A673 (cell line): ENCODE results near the gene OXSR1. TPM values are rescaled to one million over a fixed set of nuclear protein-coding genes. Genes with fewer than 3 reads are reported as not detected.

ENCODE experiments used
- BruUV-seq: library from RNA; stranded (reverse); fragments of 400-500 nt; replicated peaks from 2 replicates; lab custom pipeline; 2021; lab: Mats Ljungman, UMichigan
- CTCF ChIA-PET: fragments of 300-600 bp; sonication (Branson Sonifier 250); formaldehyde crosslinking; loops from one replicate; lab custom pipeline; 2022; ENCODE audit warnings: antibody characterized with exemption; lab: Charles Lee
- POLR2A ChIA-PET: fragments of 300-600 bp; sonication (Branson Sonifier 250); formaldehyde crosslinking; loops from one replicate; lab custom pipeline; 2022; ENCODE audit warnings: antibody characterized with exemption; ENCODE audit not compliant: low non-redundant PET; lab: Charles Lee
- DNase-seq: peaks from one replicate; pipeline ENCODE4 v3.0.0-alpha.2; 2015; ENCODE audit warnings: low spot score
- H3K27ac ChIP-seq: fragments of 200-600 bp; sonication (generic); 2 replicates; pipeline ENCODE4 v1.5.1; 2016; ENCODE audit warnings: mixed run types, low read depth, mild to moderate bottlenecking, mixed read lengths, antibody characterized with exemption, low read length; ENCODE audit not compliant: poor library complexity, severe bottlenecking
- H3K27me3 ChIP-seq: fragments of 200-600 bp; sonication (generic); replicated peaks from 2 replicates; pipeline ENCODE4 v1.6.1; 2017; ENCODE audit warnings: mixed run types, low read depth, mild to moderate bottlenecking, mixed read lengths, antibody characterized with exemption, low read length; ENCODE audit not compliant: insufficient read depth, poor library complexity
- H3K36me3 ChIP-seq: fragments of 200-600 bp; sonication (generic); 2 replicates; pipeline ENCODE4 v1.6.1; 2016; ENCODE audit warnings: mixed run types, mild to moderate bottlenecking, mixed read lengths, antibody characterized with exemption, low read length; ENCODE audit not compliant: insufficient read depth, poor library complexity, severe bottlenecking
- H3K4me1 ChIP-seq: fragments of 200-600 bp; sonication (generic); 2 replicates; pipeline ENCODE4 v1.6.1; 2017; ENCODE audit warnings: mixed run types, mild to moderate bottlenecking, mixed read lengths, antibody characterized with exemption, low read length; ENCODE audit not compliant: insufficient read depth, poor library complexity, severe bottlenecking
- H3K4me3 ChIP-seq: fragments of 200-600 bp; sonication (generic); 2 replicates; pipeline ENCODE4 v1.5.1; 2016; ENCODE audit warnings: low read depth, mixed run types, mild to moderate bottlenecking, mixed read lengths, low read length; ENCODE audit not compliant: poor library complexity, severe bottlenecking
- H3K9me3 ChIP-seq: fragments of 200-600 bp; sonication (generic); 2 replicates; pipeline ENCODE4 v1.6.1; 2016; ENCODE audit warnings: mixed run types, low read depth, mild to moderate bottlenecking, mixed read lengths, antibody characterized with exemption, low read length; ENCODE audit not compliant: poor library complexity, severe bottlenecking
- EZH2 ChIP-seq: fragments of 200-600 bp; sonication (generic); IDR thresholded peaks from 2 replicates; pipeline ENCODE4 v1.6.1; 2017; ENCODE audit warnings: borderline replicate concordance, low read depth, mild to moderate bottlenecking, mixed read lengths, antibody characterized with exemption, low read length; ENCODE audit not compliant: poor library complexity, severe bottlenecking
- intact Hi-C: fragments of 100-400 bp; cut with micrococcal nuclease; formaldehyde crosslinking; loops from one replicate; pipeline ENCODE4 v1.10.0; 2022; ENCODE audit not compliant: unreplicated experiment
- total RNA-seq: library from RNA; stranded (reverse); gene quantifications from 2 replicates; pipeline ENCODE4 v1.2.3, GENCODE V29; 2021
- TF ChIP-seq, protein P1 (sequence below): fragments of 300-800, 200-600 bp; sonication (generic); conservative IDR thresholded peaks from 2 replicates; pipeline ENCODE4 v1.5.1; 2017; ENCODE audit warnings: low read depth, mild to moderate bottlenecking, antibody characterized with exemption, low read length, moderate library complexity, mixed read lengths

OXSR1 gene
- total RNA-seq, 1 experiment from 2014 or later: 30.9 TPM

DNA sequence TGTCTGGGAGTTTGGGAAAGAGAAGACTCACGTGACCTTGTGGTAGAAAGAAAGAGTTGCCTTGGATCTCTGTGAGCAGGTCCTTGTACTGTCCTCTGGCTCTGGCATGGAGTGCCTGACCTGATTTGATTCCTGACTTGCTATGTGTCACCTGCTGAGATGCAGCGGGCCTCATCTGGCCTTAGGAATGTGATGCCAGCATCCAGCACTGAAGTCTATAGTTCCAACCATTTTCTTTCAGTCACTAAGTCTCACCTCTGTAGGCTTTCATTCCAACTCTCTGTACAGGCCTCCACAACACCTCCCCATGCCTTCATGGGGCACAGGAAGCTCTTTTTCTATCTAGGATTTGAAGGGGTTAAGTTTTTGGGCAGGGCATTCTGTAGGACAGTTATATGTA is 12.1 kb upstream of the OXSR1 start:
- Histone ChIP-seq H3K36me3 (no peaks in the 10 kb centered on the region), H3K27me3 (no peaks in the 10 kb centered on the region), H3K4me3 (no peak overlapping the region), H3K27ac (no peak overlapping the region), H3K4me1 (no peaks in the 10 kb centered on the region), H3K9me3 (no peaks in the 10 kb centered on the region)
- intact Hi-C loops: no loop called here
- DNase-seq: no peak
- POLR2A ChIA-PET: no interaction called here
- CTCF ChIA-PET: no interaction called here
- no peak for TF ChIP-seq EZH2
- TF ChIP-seq, protein P1, sequence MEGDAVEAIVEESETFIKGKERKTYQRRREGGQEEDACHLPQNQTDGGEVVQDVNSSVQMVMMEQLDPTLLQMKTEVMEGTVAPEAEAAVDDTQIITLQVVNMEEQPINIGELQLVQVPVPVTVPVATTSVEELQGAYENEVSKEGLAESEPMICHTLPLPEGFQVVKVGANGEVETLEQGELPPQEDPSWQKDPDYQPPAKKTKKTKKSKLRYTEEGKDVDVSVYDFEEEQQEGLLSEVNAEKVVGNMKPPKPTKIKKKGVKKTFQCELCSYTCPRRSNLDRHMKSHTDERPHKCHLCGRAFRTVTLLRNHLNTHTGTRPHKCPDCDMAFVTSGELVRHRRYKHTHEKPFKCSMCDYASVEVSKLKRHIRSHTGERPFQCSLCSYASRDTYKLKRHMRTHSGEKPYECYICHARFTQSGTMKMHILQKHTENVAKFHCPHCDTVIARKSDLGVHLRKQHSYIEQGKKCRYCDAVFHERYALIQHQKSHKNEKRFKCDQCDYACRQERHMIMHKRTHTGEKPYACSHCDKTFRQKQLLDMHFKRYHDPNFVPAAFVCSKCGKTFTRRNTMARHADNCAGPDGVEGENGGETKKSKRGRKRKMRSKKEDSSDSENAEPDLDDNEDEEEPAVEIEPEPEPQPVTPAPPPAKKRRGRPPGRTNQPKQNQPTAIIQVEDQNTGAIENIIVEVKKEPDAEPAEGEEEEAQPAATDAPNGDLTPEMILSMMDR: no peak
- no TSS peak for BruUV-seq

DNA sequence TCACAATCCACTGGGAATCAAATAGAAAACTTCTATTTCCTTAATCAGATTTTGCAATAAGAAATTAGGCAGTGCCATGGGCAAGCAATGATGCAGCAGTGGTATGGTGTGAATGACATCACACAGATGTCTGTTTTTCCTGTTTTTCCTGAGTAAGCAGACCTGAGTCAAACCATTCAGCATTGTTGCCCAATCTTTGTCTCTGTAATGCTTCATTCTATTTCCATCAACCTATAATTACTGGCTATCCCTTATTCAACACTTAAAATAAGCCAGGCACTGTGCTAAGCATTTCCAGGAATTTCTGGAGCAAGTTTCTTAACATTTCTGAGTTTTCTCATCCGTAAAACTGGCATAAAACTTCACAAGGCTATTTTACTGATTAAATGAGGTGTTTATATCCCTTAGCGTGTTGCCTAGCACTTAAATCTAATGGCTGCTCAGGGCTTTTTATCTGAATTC is 11.3 kb upstream of the OXSR1 start:
- Histone ChIP-seq H3K9me3 (no peaks in the 10 kb centered on the region), H3K4me3 (no peak overlapping the region), H3K27ac (no peak overlapping the region), H3K4me1 (no peaks in the 10 kb centered on the region), H3K27me3 (no peaks in the 10 kb centered on the region), H3K36me3 (no peaks in the 10 kb centered on the region)
- POLR2A ChIA-PET: no interaction called here
- TF ChIP-seq, protein P1: no peak
- no peak for TF ChIP-seq EZH2
- intact Hi-C loops: no loop called here
- CTCF ChIA-PET: no interaction called here
- no peak for DNase-seq
- no TSS peak for BruUV-seq

DNA sequence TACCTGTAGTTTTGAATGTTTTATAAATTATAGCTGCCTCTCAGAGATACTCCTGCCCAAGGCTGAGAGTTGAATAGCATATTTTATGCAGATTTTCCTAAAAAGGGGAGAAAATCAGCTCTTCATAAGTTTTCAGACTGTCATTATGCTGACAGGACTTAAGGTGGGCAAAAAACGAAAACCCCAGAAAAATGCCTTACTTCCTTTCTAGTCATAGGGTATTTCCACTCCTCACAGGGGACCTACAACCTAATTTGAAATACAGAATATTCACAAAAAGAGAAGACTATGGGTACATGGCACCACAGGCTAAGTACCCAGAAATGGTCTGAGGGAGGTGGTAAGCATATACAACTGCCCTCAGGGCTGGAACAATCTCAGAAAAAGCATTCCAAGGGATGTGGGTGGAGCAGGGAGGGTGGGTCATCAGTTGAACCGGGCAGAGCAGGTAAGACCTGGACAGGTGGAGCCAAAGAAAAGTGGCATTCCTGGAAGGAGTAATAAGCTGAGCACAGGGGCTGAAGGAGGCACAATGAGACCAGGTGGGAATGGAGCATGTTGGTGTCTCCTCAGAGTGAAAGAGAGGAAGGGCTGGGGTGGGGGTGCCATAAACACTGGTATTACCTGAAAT is 10.6 kb upstream of the OXSR1 start:
- no TSS peak for BruUV-seq
- no peak for DNase-seq
- no peaks in the 10 kb centered on the region for H3K9me3 ChIP-seq
- no peak overlapping the region for H3K27ac ChIP-seq
- CTCF ChIA-PET: no interaction called here
- POLR2A ChIA-PET: no interaction called here
- intact Hi-C loops: no loop called here
- H3K4me3 ChIP-seq: no peak overlapping the region
- no peaks in the 10 kb centered on the region for H3K27me3 ChIP-seq
- no peaks in the 10 kb centered on the region for H3K36me3 ChIP-seq
- TF ChIP-seq EZH2: no peak
- TF ChIP-seq, protein P1: no peak
- H3K4me1 ChIP-seq: no peaks in the 10 kb centered on the region
